Measurements from ENCODE around the gene RTCA. TPM values are rescaled to one million over a fixed set of nuclear protein-coding genes. Genes with fewer than 3 reads are reported as not detected.
A peak's percentile ranks its signal among the peaks of the same experiment; 100 is the strongest.

The RTCA gene
- total and polyA plus RNA-seq, 11 donors, result 21.3 to 54.6 (median 36.3) TPM

- peaks cover 0 to 30% (median 17%) of the 10 kb centered on the region in 12 donors for H3K4me1 ChIP-seq
- H3K27me3 ChIP-seq, result no peaks in the 10 kb centered on the region
- no peak for TF ChIP-seq CTCF (IDR thresholded peaks at IDR 0.05)
- TF ChIP-seq POLR2A (IDR thresholded peaks at IDR 0.05), result peak; percentile 18 to 88
- intact Hi-C loops (cut with DNase I), result loop anchor here in 3 of 10 donors (5.0 to 10.0 kb wide), 3 partner anchors 103 to 117 kb away; partner anchors contain the start of genes SASS6 (in 2 of the 3), TRMT13 (in 2 of the 3) and CDC14A (in 1 of the 3)
- H3K27ac ChIP-seq, result peak within 1 kb of the TSS; percentile 75 to 95 (median 86)
- H3K9me3 ChIP-seq, result no peaks in the 10 kb centered on the region
- peak within 1 kb of the TSS; percentile 74 to 97 (median 83) for H3K4me3 ChIP-seq
- peaks cover 0 to 3% (median 0%) of the 10 kb centered on the region in 9 donors for H3K36me3 ChIP-seq
- ATAC-seq (peak; percentile 100), DNase-seq (peak; percentile 94 to 97 (median 95))
- WGBS, 4 donors, result 0 to 2% (median 1%) methylated on average over 23 to 31 of the region's 31 CpGs
Measured at GRCh38 chr1:100249537-100250257, 16.3 kb upstream of the RTCA start, which contains the start of gene DBT. Gene DBT (minus strand): TSS chr1:100249834. CDS start chr1:100249820, 14 bp downstream.

GRCh38 chr1:100250264-100250663, 15.8 kb upstream of the RTCA start:
- no peak for ATAC-seq
- 0 to 3% (median 0%) methylated on average over 1 of the region's 1 CpG for WGBS, 4 donors
- peak overlapping the region; percentile 74 to 97 (median 83) for H3K4me3 ChIP-seq

DNA sequence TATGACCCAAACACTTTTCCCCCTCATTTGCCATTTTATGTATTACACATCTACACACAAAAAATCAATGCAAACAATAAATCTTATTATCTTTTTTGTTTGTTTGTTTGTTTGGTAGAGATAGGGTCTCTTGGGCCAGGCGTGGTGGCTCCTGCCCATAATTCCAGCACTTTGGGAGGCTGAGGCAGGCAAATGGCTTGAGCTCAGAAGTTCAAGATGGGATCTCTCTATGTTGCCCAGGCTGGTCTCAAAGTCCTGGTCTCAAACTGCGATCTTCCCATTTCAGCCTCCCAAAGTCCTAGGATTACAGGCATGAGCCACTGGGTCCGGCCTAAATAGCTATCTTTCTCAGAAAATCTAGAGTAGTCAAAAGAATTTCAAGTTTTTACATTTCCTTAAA, 15.2 kb upstream of the RTCA start:
- H3K27me3 ChIP-seq, result no peaks in the 10 kb centered on the region
- no peaks in the 10 kb centered on the region for H3K9me3 ChIP-seq
- 94 to 100% (median 97%) methylated on average over 3 of the region's 3 CpGs for WGBS, 4 donors
- DNase-seq, result no peak
- H3K4me1 ChIP-seq, result peaks cover 0 to 26% (median 16%) of the 10 kb centered on the region in 12 donors
- intact Hi-C loops (cut with DNase I), result no loop called here
- H3K27ac ChIP-seq, result peak overlapping the region in 1 of 12 donors; percentile 87
- H3K36me3 ChIP-seq, result peaks cover 0 to 3% (median 0%) of the 10 kb centered on the region in 9 donors
- no peak overlapping the region for H3K4me3 ChIP-seq
- ATAC-seq, result no peak
- TF ChIP-seq CTCF (IDR thresholded peaks at IDR 0.05) (no peak), POLR2A (IDR thresholded peaks at IDR 0.05) (no peak)

More at GRCh38 chr1:100250264-100250663, 15.8 kb upstream of the RTCA start:
- intact Hi-C loops (cut with DNase I), result no loop called here
- Histone ChIP-seq H3K27ac (peak overlapping the region in 11 of 12 donors; percentile 69 to 95 (median 86)), H3K4me1 (peaks cover 0 to 26% (median 16%) of the 10 kb centered on the region in 12 donors), H3K27me3 (no peaks in the 10 kb centered on the region), H3K9me3 (no peaks in the 10 kb centered on the region), H3K36me3 (peaks cover 0 to 3% (median 0%) of the 10 kb centered on the region in 9 donors)
- DNase-seq, result no peak
- TF ChIP-seq POLR2A (IDR thresholded peaks at IDR 0.05), result no peak
- TF ChIP-seq CTCF (IDR thresholded peaks at IDR 0.05), result no peak

DNA sequence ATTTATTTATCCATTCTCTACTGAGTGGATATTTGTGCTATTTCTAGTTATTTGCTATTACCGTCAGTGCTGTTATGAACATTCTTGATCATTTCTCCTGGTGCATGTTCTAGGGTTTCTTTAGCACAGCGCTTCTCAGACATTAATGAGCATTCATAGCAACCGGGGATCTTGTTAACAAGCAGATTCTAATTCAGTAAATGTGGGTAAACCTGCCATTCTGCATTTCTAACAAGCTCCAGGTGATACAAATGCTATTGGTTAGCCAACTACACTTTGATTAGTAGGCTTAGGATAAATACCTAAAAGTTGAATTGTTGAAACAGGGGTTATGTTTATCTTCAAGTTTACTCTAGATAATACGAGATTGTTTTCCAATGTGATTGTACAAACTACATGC, 13.1 kb upstream of the RTCA start:
- H3K4me3 ChIP-seq, result no peak overlapping the region
- H3K9me3 ChIP-seq, result no peaks in the 10 kb centered on the region
- H3K27ac ChIP-seq, result no peak overlapping the region
- no peaks in the 10 kb centered on the region for H3K27me3 ChIP-seq
- TF ChIP-seq POLR2A (IDR thresholded peaks at IDR 0.05) (no peak), CTCF (IDR thresholded peaks at IDR 0.05) (no peak)
- DNase-seq, result no peak
- WGBS, 4 donors, result 78 to 84% (median 81%) methylated on average over 4 of the region's 4 CpGs
- no peaks in the 10 kb centered on the region for H3K36me3 ChIP-seq
- peaks cover 0 to 21% (median 15%) of the 10 kb centered on the region in 12 donors for H3K4me1 ChIP-seq
- intact Hi-C loops (cut with DNase I), result no loop called here
- ATAC-seq, result no peak

Data from heart left ventricle (tissue), 16 donors.